H1 (cell line): ENCODE results near the gene PLA2G15. TPM values are rescaled to one million over a fixed set of nuclear protein-coding genes. Genes with fewer than 3 reads are reported as not detected.

ENCODE experiments used
- CTCF ChIA-PET: fragments of 300-600 bp; sonication (Branson Sonifier 250); formaldehyde crosslinking; loops from one replicate; lab custom pipeline; 2021; ENCODE audit not compliant: partially characterized antibody; lab: Charles Lee
- POLR2A ChIA-PET: fragments of 300-600 bp; sonication (Branson Sonifier 250); formaldehyde crosslinking; loops from one replicate; lab custom pipeline; 2021; ENCODE audit warnings: inconsistent platforms; ENCODE audit not compliant: partially characterized antibody; lab: Charles Lee
- DNase-seq, 2 experiments: peaks; one replicate each; pipeline versions ENCODE4 v3.0.0 to v3.0.0-alpha.2; 2010 to 2022; ENCODE audit warnings: low spot score in 2 of 2, low read depth in 1 of 2, mixed read lengths in 1 of 2
- FAIRE-seq: peaks from 2 replicates; lab custom pipeline; 2011; peaks lifted over from hg19 to GRCh38; lab: Jason Lieb, UNC
- H2AFZ ChIP-seq: 2 replicates; pipeline ENCODE4 v1.8.1; 2012; ENCODE audit warnings: low read length, inconsistent platforms
- H2AK5ac ChIP-seq: 2 replicates; pipeline ENCODE4 v1.6.1; 2013; ENCODE audit warnings: low read depth, low read length
- H2BK120ac ChIP-seq: replicated peaks from 2 replicates; pipeline ENCODE3; 2013; ENCODE audit warnings: low read depth, low read length, inconsistent platforms
- H2BK12ac ChIP-seq: 2 replicates; pipeline ENCODE4 v1.6.1; 2013; ENCODE audit warnings: low read depth, low read length
- H2BK15ac ChIP-seq: 2 replicates; pipeline ENCODE4 v1.6.1; 2013; ENCODE audit warnings: low read length
- H2BK20ac ChIP-seq: 2 replicates; pipeline ENCODE4 v1.6.1; 2013; ENCODE audit warnings: low read length
- H2BK5ac ChIP-seq: 2 replicates; pipeline ENCODE4 v1.6.1; 2013; ENCODE audit warnings: low read depth, low read length
- H3K14ac ChIP-seq: 2 replicates; pipeline ENCODE4 v1.6.1; 2013; ENCODE audit warnings: inconsistent platforms; ENCODE audit not compliant: insufficient read length
- H3K18ac ChIP-seq: 2 replicates; pipeline ENCODE4 v1.6.1; 2013; ENCODE audit warnings: low read length; ENCODE audit errors: extremely low read depth
- H3K23ac ChIP-seq: 2 replicates; pipeline ENCODE4 v1.6.1; 2013; ENCODE audit warnings: inconsistent platforms; ENCODE audit not compliant: insufficient read length
- H3K23me2 ChIP-seq: 2 replicates; pipeline ENCODE4 v1.6.1; 2013; ENCODE audit warnings: low read depth, low read length
- H3K27ac ChIP-seq: 2 replicates; pipeline ENCODE4 v1.6.1; 2011; ENCODE audit warnings: low read depth, low read length, inconsistent platforms
- H3K27me3 ChIP-seq, 4 experiments: replicated peaks in 1 of 4; 1 replicate in 1 of 4; 2 replicates in 3 of 4; pipeline versions ENCODE4 v1.6.1 to v1.8.1; 2011 to 2013; ENCODE audit warnings: low read length in 3 of 4, mild to moderate bottlenecking in 3 of 4, inconsistent platforms in 2 of 4, mixed read lengths in 2 of 4, moderate library complexity in 1 of 4; ENCODE audit not compliant: control insufficient read depth in 3 of 4, insufficient read depth in 3 of 4; ENCODE audit errors: extremely low read depth in 1 of 4
- H3K36me3 ChIP-seq, 4 experiments: 2 replicates each; pipeline versions ENCODE4 v1.6.1 to v1.8.1; 2011 to 2013; ENCODE audit warnings: mild to moderate bottlenecking in 4 of 4, low read length in 3 of 4, moderate library complexity in 2 of 4, control low read depth in 1 of 4, inconsistent platforms in 1 of 4; ENCODE audit not compliant: insufficient read depth in 4 of 4, control insufficient read depth in 2 of 4
- H3K4ac ChIP-seq: replicated peaks from 2 replicates; pipeline ENCODE3; 2013; ENCODE audit warnings: low read length, low read depth, mixed read lengths, inconsistent platforms; ENCODE audit not compliant: insufficient read length
- H3K4me1 ChIP-seq, 4 experiments: replicated peaks in 1 of 4; 1 replicate in 1 of 4; 2 replicates in 3 of 4; pipeline versions ENCODE4 v1.6.1 to v1.8.1; 2011 to 2013; ENCODE audit warnings: low read length in 3 of 4, inconsistent platforms in 2 of 4, mixed read lengths in 1 of 4; ENCODE audit not compliant: insufficient read depth in 4 of 4, control insufficient read depth in 3 of 4
- H3K4me2 ChIP-seq, 2 experiments: 2 replicates each; pipeline versions ENCODE4 v1.6.1 to v1.8.1; 2011 to 2013; ENCODE audit warnings: low read depth in 2 of 2, low read length in 2 of 2, control low read depth in 1 of 2, inconsistent platforms in 1 of 2, mild to moderate bottlenecking in 1 of 2; ENCODE audit not compliant: insufficient read depth in 1 of 2
- H3K4me3 ChIP-seq, 4 experiments: fragments of 200-600, 300-600 bp in 1 of 4; sonication (generic), shearing (Covaris generic), sonication (Bioruptor Twin) in 1 of 4; 2 replicates each; pipeline versions ENCODE4 v1.5.1 to v1.8.1; 2011 to 2016; ENCODE audit warnings: low read length in 4 of 4, low read depth in 3 of 4, control low read depth in 2 of 4, inconsistent platforms in 2 of 4, mild to moderate bottlenecking in 2 of 4, mixed read lengths in 1 of 4, moderate library complexity in 1 of 4; ENCODE audit not compliant: insufficient read depth in 2 of 4; ENCODE audit errors: extremely low read depth in 1 of 4
- H3K56ac ChIP-seq: replicated peaks from 2 replicates; pipeline ENCODE3; 2013; ENCODE audit warnings: low read depth, mild to moderate bottlenecking, mixed read lengths, low read length, inconsistent platforms; ENCODE audit not compliant: insufficient read length
- H3K79me1 ChIP-seq: 2 replicates; pipeline ENCODE4 v1.6.1; 2013; ENCODE audit warnings: low read depth, low read length, control low read depth
- H3K79me2 ChIP-seq, 2 experiments: 2 replicates each; pipeline versions ENCODE4 v1.6.1 to v1.8.1; 2012 to 2013; ENCODE audit warnings: low read length in 2 of 2, mild to moderate bottlenecking in 2 of 2, inconsistent platforms in 1 of 2; ENCODE audit not compliant: insufficient read depth in 2 of 2, control insufficient read depth in 1 of 2
- H3K9ac ChIP-seq, 4 experiments: replicated peaks in 1 of 4; 1 replicate in 1 of 4; 2 replicates in 3 of 4; pipeline versions ENCODE4 v1.6.1 to v1.8.1; 2011 to 2013; ENCODE audit warnings: low read depth in 3 of 4, low read length in 3 of 4, control low read depth in 2 of 4, mild to moderate bottlenecking in 2 of 4, moderate library complexity in 2 of 4, inconsistent platforms in 1 of 4; ENCODE audit errors: extremely low read depth in 1 of 4
- H3K9me3 ChIP-seq, 2 experiments: 2 replicates each; pipeline versions ENCODE4 v1.6.1 to v1.8.1; 2012 to 2013; ENCODE audit warnings: mild to moderate bottlenecking in 2 of 2, moderate library complexity in 2 of 2, control low read depth in 1 of 2, inconsistent platforms in 1 of 2, low read depth in 1 of 2, low read length in 1 of 2, mixed read lengths in 1 of 2; ENCODE audit not compliant: insufficient read depth in 2 of 2
- H4K20me1 ChIP-seq, 2 experiments: replicated peaks in 1 of 2; 2 replicates each; pipeline versions ENCODE3 to v1.8.1; 2011 to 2013; ENCODE audit warnings: inconsistent platforms in 2 of 2, low read length in 2 of 2, mild to moderate bottlenecking in 1 of 2; ENCODE audit not compliant: insufficient read depth in 2 of 2, control insufficient read depth in 1 of 2
- H4K5ac ChIP-seq: 2 replicates; pipeline ENCODE4 v1.6.1; 2013; ENCODE audit warnings: low read length, low read depth, mixed read lengths, inconsistent platforms; ENCODE audit not compliant: insufficient read length
- H4K8ac ChIP-seq: 2 replicates; pipeline ENCODE4 v1.8.0; 2013; ENCODE audit warnings: mild to moderate bottlenecking, moderate library complexity, low read length, inconsistent platforms; ENCODE audit not compliant: insufficient read depth; ENCODE audit errors: extremely low read depth
- H4K91ac ChIP-seq: replicated peaks from 2 replicates; pipeline ENCODE3; 2013; ENCODE audit warnings: low read length, mixed read lengths, inconsistent platforms; ENCODE audit not compliant: insufficient read length
- ASH2L ChIP-seq: fragments of 200-600, 300-600 bp; sonication (generic); IDR thresholded peaks from one replicate; pipeline ENCODE4 v1.7.1; 2017; ENCODE audit warnings: low read length
- BACH1 ChIP-seq: IDR thresholded peaks from 2 replicates; pipeline ENCODE4 v1.6.1; 2012; ENCODE audit warnings: low read length, improper control_type of control experiment
- BCL11A ChIP-seq, 2 experiments: IDR thresholded peaks; one replicate each; pipeline ENCODE4 v1.6.1; 2011; ENCODE audit warnings: low read depth in 2 of 2, low read length in 2 of 2, mild to moderate bottlenecking in 2 of 2
- CREB1 ChIP-seq: IDR thresholded peaks from 2 replicates; pipeline ENCODE4 v1.6.1; 2012; ENCODE audit warnings: inconsistent platforms
- CTBP2 ChIP-seq: IDR thresholded peaks from 2 replicates; pipeline ENCODE4 v1.7.0; 2011; ENCODE audit warnings: borderline replicate concordance, mild to moderate bottlenecking, moderate library complexity, mixed read lengths, low read length; ENCODE audit not compliant: insufficient read depth, insufficient read length
- HDAC2 ChIP-seq, 2 experiments: fragments of 300-600 bp in 1 of 2; sonication (generic) in 1 of 2; IDR thresholded peaks; 2 replicates each; pipeline ENCODE4 v1.6.1; 2011 to 2012; ENCODE audit warnings: low read depth in 2 of 2, low read length in 2 of 2, mild to moderate bottlenecking in 2 of 2, moderate library complexity in 2 of 2, borderline replicate concordance in 1 of 2, inconsistent platforms in 1 of 2
- JUN ChIP-seq: IDR thresholded peaks from 2 replicates; pipeline ENCODE4 v1.6.1; 2011; ENCODE audit warnings: low read depth, mild to moderate bottlenecking, improper control_type of control experiment, low read length
- MAFK ChIP-seq: IDR thresholded peaks from 2 replicates; pipeline ENCODE4 v1.6.1; 2012; ENCODE audit warnings: low read depth, mild to moderate bottlenecking, improper control_type of control experiment, low read length
- NRF1 ChIP-seq: IDR thresholded peaks from 2 replicates; pipeline ENCODE4 v1.6.1; 2011; ENCODE audit warnings: mild to moderate bottlenecking, low read depth, low read length, improper control_type of control experiment
- POLR2A ChIP-seq, 2 experiments: IDR thresholded peaks; 1 replicate in 1 of 2; 2 replicates in 1 of 2; pipeline ENCODE4 v1.6.1; 2011; ENCODE audit warnings: low read depth in 2 of 2, low read length in 2 of 2, mild to moderate bottlenecking in 2 of 2; ENCODE audit errors: control extremely low read depth in 1 of 2
- RAD21 ChIP-seq, 2 experiments: IDR thresholded peaks in 1 of 2; conservative IDR thresholded peaks in 1 of 2; 2 replicates each; pipeline ENCODE4 v1.6.1; 2011; ENCODE audit warnings: low read depth in 2 of 2, low read length in 2 of 2, improper control_type of control experiment in 1 of 2, inconsistent platforms in 1 of 2, mild to moderate bottlenecking in 1 of 2, moderate library complexity in 1 of 2
- RBBP5 ChIP-seq: IDR thresholded peaks from 2 replicates; pipeline ENCODE4 v1.7.1; 2012; ENCODE audit warnings: low read depth, mild to moderate bottlenecking, inconsistent platforms, low read length, moderate library complexity, borderline replicate concordance
- RNF2 ChIP-seq: fragments of 200-900, 300-1000 bp; sonication (generic); IDR thresholded peaks from 2 replicates; pipeline ENCODE4 v1.7.1; 2016; ENCODE audit warnings: borderline replicate concordance, low read depth, mild to moderate bottlenecking, antibody characterized with exemption, low read length; ENCODE audit not compliant: poor library complexity, severe bottlenecking; ENCODE audit errors: missing control alignments
- TCF12 ChIP-seq: IDR thresholded peaks from 2 replicates; pipeline ENCODE4 v1.6.1; 2011; ENCODE audit warnings: low read depth, mild to moderate bottlenecking, low read length
- WGBS, 2 experiments: shearing (Covaris generic) in 1 of 2; methylation state at CpG; one replicate each; pipeline versions ENCODE4 v1.1.6 to v1.1.7; 2013 to 2015; ENCODE audit warnings: low lambda C conversion rate in 2 of 2, mixed read lengths in 2 of 2, inconsistent platforms in 1 of 2, low coverage in 1 of 2, missing lambda C conversion rate in 1 of 2; ENCODE audit not compliant: insufficient replicate concordance in 2 of 2, insufficient coverage in 1 of 2, insufficient read length in 1 of 2; ENCODE audit errors: extremely low coverage in 1 of 2, missing lambda C conversion rate in 1 of 2; 5-methylcytosine and 5-hydroxymethylcytosine counted together
- polyA plus RNA-seq, 7 experiments: library from polyadenylated mRNA; depleted of rRNA in 3 of 7; stranded (reverse) in 5 of 7; unstranded in 2 of 7; fragments of >200 nt in 5 of 7; fragments of 200-250 nt in 2 of 7; gene quantifications; 1 replicate in 5 of 7; 2 replicates in 1 of 7; 4 replicates in 1 of 7; pipeline versions ENCODE4 v1.2.1 to v1.2.3, GENCODE V29; 2011 to 2013; ENCODE audit warnings: missing spikeins in 2 of 7, mixed read lengths in 2 of 7
- total RNA-seq: library from RNA; stranded (reverse); fragmentation: NEBNext Ultra II Directional; extraction: Animal tissue kit (Norgen Biotek cat#: 25700); gene quantifications from 2 replicates; pipeline ENCODE4 v1.2.1, GENCODE V29; 2021

Gene PLA2G15
- total and polyA plus RNA-seq, 2 of the 8 experiments (the other 6 are each of a cell fraction or from before 2014, with no cell fraction given), result 11.2 to 12.0 TPM

- Histone ChIP-seq H3K23me2 (peaks cover 18% of the 10 kb centered on the region; the same call in 1 of the 2 replicates), H4K20me1 (peaks cover 0 to 1% of the 10 kb centered on the region in 2 experiments), H3K23ac (no peak overlapping the region), H3K36me3 (no peaks in the 10 kb centered on the region), H2BK5ac (no peak overlapping the region), H3K27ac (no peak overlapping the region), H3K79me1 (0 out of 2 replicates have a peak, but pooled peaks cover 2% of the 10 kb centered on the region), H4K5ac (no peak overlapping the region), H3K4me1 (peaks cover 0 to 12% (median 7%) of the 10 kb centered on the region in 4 experiments; a peak in 6 of 7 replicates), H3K14ac (no peak overlapping the region), H3K4me3 (no peak overlapping the region), H4K91ac (no peak overlapping the region), H3K4me2 (no peak overlapping the region), H3K9ac (no peak overlapping the region), H2BK12ac (no peak overlapping the region), H3K18ac (no peak overlapping the region), H3K4ac (no peak overlapping the region), H3K9me3 (no peaks in the 10 kb centered on the region), H2AK5ac (no peak overlapping the region), H2BK120ac (no peak overlapping the region), H2BK15ac (no peak overlapping the region), H3K27me3 (peaks cover 0 to 8% (median 5%) of the 10 kb centered on the region in 4 experiments; a peak in 5 of 7 replicates), H2BK20ac (no peak overlapping the region), H3K79me2 (no peaks in the 10 kb centered on the region), H3K56ac (no peak overlapping the region), H2AFZ (no peak overlapping the region), H4K8ac (no peak overlapping the region)
- ChIA-PET POLR2A (interaction anchor here (0.7 to 1.6 kb wide), 4 partner anchors 13 to 393 kb away, joined by 3 to 10 read pairs (median 4); partner anchors contain the start of genes PRMT7 and SLC7A6OS), CTCF (interaction anchor here (0.6 to 7.6 kb wide), 11 partner anchors 14 to 300 kb away, joined by 3 to 80 read pairs (median 4); partner anchors contain the start of gene SLC7A6)
- 86% methylated on average over 7 of the region's 7 CpGs; no CpG with 5 or more reads in 1 of the 2 experiments for WGBS, 2 experiments
- no peak for DNase-seq
- no peak for FAIRE-seq
- TF ChIP-seq RAD21 (IDR thresholded peaks at IDR 0.05 in 1 of 2, conservative IDR thresholded peaks at IDR 0.05 in 1 of 2; ENCODE audit: low read depth in 2 of 2, low read length in 2 of 2) (no peak), CREB1 (no peak), BACH1 (no peak), ASH2L (no peak), JUN (no peak), RBBP5 (no peak), NRF1 (no peak), CTBP2 (no peak), TCF12 (no peak), BCL11A (IDR thresholded peaks at IDR 0.05; ENCODE audit: low read depth in 2 of 2, low read length in 2 of 2) (no peak), RNF2 (no peak), MAFK (no peak), POLR2A (IDR thresholded peaks at IDR 0.05; ENCODE audit: control extremely low read depth in 1 of 2, low read depth in 2 of 2, low read length in 2 of 2) (no peak), HDAC2 (IDR thresholded peaks at IDR 0.05; ENCODE audit: borderline replicate concordance in 1 of 2, low read depth in 2 of 2, low read length in 2 of 2) (no peak)
These were observed 3.1 kb upstream of the PLA2G15 start for GRCh38 chr16:68242085-68242484.
